Right kidney (tissue), 9 donors: ENCODE measurements around the gene SAMD13.

Source experiments
- DNase-seq: peaks from one replicate; pipeline ENCODE4 v3.0.0-alpha.2; 2016
- long read RNA-seq, 8 donors: transcript quantifications; one replicate each; lab custom pipeline, GENCODE V29; 2026

The SAMD13 gene, protein sequence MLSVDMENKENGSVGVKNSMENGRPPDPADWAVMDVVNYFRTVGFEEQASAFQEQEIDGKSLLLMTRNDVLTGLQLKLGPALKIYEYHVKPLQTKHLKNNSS
- long read RNA-seq, donor 1, partial matches to known transcripts, result 0 of 6 reads
- long read RNA-seq, donor 1, other reads (novel, unspliced or antisense), result 0 of 6 reads
- long read RNA-seq, donor 2, partial matches to known transcripts, result 0 of 1 reads
- long read RNA-seq, donor 2, other reads (novel, unspliced or antisense), result 0 of 1 reads
- long read RNA-seq, donor 3, partial matches to known transcripts, result 0 of 2 reads
- long read RNA-seq, donor 3, other reads (novel, unspliced or antisense), result 0 of 2 reads
- long read RNA-seq, donor 4, partial matches to known transcripts, result 0 of 4 reads
- long read RNA-seq, donor 4, other reads (novel, unspliced or antisense), result 0 of 4 reads
- long read RNA-seq, donor 5, partial matches to known transcripts, result 0 of 2 reads
- long read RNA-seq, donor 5, other reads (novel, unspliced or antisense), result 0 of 2 reads
- long read RNA-seq, donor 6, partial matches to known transcripts, result 0 of 5 reads
- long read RNA-seq, donor 6, other reads (novel, unspliced or antisense), result 0 of 5 reads
- long read RNA-seq, donor 7, partial matches to known transcripts, result 0 of 2 reads
- long read RNA-seq, donor 7, other reads (novel, unspliced or antisense), result 0 of 2 reads
- long read RNA-seq, donor 8, partial matches to known transcripts, result 0 of 2 reads
- long read RNA-seq, donor 8, other reads (novel, unspliced or antisense), result 0 of 2 reads

DNA sequence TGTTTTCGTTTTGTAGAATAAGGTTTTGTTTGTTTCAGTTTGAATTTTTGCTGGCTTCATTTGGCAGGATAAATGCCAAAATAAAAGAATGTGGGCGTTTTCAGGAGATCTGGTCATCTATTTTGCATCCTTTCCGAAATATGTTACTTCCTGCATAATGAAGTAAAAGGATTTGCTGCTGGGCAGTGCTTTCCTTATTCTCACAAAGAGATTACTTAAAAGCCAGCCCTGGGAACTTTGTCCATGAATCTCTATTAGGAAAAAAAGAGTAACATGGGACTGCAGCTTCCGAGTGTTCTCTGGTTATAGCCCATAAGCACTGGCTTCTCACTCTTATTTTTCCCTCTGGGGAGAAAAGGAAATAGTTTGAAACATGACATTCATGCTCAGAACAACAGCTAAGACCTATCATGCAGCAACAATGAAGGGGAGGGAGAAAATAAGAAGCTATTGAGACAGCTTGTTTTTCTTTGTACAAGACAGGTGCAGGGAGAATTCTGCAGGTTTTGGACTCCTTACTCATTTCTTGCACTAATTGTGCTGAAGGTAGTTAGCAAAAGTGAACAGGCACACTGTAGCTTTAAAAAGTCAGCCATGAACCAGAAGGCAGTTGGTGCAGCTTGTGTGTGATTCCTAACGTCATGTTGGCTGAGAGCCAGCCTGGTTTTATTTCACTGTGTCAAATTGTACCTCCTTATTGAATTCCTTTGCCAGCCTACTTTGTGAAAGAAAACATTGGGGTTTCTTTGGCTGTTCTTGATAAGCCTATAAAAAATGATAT is at the start of gene SAMD13:
Gene SAMD13, plus strand, starts transcription at position 705 of the 781 bp plus-strand sequence. CDS start 1,527 bp downstream, outside the sequence.
- peak; percentile 62 for DNase-seq

GRCh38 chr1:84253036-84253435 is 48.5 kb upstream of the SAMD13 start:
- no peak for DNase-seq

DNA sequence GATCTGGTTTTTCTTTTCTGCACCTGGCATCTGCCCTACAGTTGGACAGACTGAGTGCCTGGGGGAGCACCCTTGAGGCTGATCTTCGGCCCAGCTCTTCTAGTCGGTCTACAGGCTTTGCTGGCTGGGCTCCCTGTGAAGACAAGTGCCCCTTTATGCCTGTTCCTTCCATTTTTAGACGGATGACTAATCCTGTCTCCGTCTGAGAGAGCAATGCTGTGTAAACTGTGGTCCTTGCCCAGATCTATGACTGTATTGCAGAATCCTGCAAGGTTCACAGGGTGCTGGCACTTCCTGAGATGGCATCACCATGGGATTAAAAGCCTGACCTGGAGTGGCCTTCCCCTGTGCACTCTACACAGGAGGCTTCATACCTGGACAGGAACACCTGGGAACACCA is 47.6 kb upstream of the SAMD13 start:
- no peak for DNase-seq

GRCh38 chr1:84254703-84255238 is 46.7 kb upstream of the SAMD13 start:
- DNase-seq, result no peak

DNA sequence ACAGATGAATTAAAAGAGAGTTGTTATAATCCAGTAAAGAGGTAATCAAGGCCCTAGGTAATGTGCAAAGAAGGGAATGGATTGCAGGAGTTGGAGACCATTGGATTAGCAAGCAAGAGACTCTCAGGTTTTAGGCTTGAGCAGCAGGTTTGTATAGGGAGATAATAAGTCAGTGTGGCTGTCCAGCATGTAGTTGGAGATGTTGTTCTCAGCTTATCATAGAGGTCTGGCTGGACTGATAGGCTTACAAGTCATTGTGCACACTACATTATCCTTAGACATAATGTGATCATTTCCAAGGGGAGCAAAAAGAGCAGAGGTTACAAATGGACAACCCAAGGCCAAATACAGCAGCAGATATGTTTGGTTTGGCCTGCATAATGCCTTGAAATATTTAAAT is 45.9 kb upstream of the SAMD13 start:
- no peak for DNase-seq

GRCh38 chr1:84257617-84258016 is 43.9 kb upstream of the SAMD13 start:
- no peak for DNase-seq

DNA sequence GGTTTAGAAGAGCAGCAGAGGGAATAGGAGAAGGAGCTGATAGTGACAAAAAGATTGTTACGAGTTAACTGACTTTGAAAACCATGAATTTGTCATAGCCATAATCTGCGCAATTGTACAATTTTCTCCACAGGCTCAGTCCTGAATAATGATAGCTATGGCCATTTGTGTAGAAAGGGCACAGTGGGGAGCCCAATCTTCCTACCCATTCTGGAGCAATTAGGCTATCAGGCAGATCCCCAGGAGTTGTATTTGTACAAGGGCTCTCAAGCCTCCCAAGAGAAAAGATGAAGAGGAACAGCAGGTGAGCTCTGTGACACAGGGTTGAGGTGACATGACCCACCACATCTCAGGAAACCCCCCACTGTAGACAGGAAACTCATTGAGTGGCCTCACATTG is 42.1 kb upstream of the SAMD13 start:
- no peak for DNase-seq

DNA sequence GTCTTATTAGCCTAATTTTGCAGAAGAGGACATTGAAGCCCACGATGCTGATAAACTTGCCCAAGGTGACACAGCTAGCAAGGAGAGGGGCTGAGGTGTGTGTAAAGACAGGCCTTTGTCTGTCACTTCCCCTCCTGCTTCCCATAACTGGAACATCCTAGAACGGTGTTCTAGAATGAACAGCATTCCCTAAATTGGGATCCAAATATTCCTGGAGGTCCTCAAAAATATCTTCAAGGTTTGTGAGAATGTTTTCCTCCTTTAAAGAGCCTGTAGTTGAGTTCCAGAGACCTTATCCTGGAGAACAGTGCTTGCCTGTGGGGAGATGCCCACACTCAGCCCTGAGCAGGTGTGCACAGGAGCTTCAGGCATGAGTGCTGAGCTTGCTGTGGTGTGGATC is 41.5 kb upstream of the SAMD13 start:
- no peak for DNase-seq

DNA sequence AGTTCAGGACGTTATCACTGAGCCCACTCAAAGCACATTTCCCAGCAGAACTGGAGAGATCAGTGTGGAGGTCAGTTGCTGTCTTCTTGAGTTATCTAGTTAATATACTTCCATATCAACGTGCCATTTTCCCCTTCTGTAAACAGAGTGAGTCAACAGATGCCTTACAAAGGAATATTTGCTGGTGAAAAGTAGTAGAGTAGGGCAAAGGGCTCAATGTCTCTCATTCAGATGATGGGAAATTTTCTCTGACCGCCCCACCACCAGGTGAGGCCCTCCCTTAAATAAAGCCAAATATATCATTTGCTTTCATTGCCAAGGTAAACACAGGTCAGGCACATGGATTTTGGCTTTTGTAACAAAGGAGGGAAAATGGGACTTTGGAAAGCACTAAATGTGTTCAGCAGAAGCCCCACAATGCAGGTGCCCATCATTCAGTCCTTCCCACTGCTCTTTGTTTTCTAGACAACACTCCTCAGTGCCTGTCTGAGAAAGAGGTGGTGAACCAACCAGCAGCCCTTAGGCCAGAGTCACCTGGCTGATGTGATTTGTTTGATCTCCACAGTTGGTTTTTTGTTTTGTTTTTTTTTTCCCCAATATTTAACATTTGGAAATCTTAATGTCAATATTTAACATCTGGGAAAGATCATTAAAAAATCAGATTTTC is 40.5 kb upstream of the SAMD13 start:
- no peak for DNase-seq

GRCh38 chr1:84264961-84265360 is 36.5 kb upstream of the SAMD13 start:
- peak; percentile 14 for DNase-seq

DNA sequence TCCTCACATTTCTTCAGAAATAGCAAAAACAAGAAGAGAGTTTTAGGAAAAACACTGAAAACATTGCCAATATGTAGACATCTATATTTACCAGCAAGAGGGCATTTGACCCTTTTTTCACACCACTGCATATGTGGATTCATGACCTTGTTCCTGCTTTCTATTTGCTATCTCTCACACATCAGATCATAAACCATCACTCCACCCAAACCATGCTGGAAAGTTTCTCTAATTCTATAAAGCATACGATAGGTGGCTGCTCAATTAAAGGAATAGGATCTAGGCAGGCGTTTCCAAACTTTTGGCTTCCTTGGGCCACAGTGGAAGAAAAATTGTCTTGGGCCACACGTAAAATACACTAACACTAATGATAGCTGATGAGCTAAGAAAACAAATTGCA is 35.6 kb upstream of the SAMD13 start:
- no peak for DNase-seq

DNA sequence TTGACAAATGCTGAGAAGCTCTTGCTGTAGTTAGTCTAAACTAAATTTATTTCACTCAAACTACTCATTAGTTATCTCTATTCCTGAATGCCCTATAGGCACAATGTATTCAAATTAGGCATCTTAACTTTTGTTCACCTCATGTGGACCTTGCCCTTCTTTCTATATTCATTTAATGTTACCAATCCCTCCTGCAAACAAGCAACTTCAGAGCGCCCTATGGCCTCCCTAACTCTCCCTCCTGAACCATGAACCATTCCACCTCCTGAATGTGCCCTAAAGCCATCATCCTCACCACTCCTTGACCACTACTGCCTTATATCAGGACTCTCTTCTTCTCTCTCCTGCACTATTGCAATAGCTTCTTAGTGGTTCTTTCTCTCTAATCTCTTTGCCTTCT is 34.8 kb upstream of the SAMD13 start:
- DNase-seq, result no peak

DNA sequence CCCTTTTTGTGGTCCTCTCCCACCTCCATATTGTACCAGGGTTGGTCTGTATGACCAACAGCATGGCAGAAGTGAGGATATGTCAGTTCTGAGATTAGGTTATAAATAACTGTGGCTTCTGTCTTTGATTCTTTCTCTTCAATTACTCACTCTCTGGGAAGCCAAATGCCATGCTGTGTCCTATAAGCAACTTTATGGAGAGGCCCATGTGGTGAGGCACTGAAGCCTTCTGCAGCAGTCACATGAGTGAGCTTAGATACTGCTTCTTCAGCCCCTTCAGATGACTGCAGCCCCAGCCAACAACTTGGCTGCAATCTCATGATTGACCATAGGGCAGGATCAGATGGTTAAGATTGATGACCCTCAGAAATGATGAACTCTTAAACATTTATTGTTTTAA is 34.0 kb upstream of the SAMD13 start:
- no peak for DNase-seq

- DNase-seq, result no peak
Observed at GRCh38 chr1:84268346-84268745, 33.2 kb upstream of the SAMD13 start.

GRCh38 chr1:84269306-84269705 is 32.2 kb upstream of the SAMD13 start:
- no peak for DNase-seq

- DNase-seq, result peak; percentile 54
Observed at GRCh38 chr1:84271441-84272151, 29.9 kb upstream of the SAMD13 start.

DNA sequence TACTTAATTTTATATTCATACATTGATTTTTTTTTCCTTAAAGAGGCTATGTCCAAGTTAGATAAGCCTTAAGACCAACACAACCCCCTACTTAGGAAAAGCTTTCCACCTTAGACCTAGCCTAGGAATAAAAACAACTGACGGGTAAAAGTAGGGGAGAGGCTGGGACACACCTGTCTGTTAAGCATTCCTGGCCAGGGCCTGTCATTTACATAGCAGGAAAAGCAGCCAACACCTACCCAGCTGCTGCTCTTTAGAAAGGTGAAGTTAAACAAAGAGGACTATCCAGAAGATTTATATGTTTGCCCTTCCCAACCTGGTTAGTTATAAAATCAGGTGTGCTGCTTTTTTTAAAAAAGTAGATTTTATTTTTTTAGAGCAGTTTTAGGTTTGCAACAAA is 29.1 kb upstream of the SAMD13 start:
- DNase-seq, result peak; percentile 14

GRCh38 chr1:84277343-84278059 is 24.0 kb upstream of the SAMD13 start:
- no peak for DNase-seq

DNA sequence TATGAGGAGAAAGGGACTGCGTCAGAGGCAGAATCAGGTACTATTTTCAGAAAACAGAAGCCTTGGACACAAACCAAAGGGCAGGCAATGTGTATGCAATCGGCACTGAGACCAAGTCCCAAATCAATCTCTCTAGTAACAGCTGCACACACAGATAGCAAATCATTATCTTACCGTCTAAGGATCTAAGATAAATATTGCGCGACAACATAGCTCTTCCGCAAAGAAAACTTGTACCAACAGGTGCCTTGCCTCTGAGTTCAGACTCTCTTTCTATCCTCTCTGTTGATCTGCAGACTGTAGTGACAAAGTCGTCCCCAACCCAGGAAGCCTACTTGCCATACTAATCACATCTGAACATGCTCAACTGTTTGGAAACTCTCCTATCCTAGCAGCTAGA is 22.6 kb upstream of the SAMD13 start:
- no peak for DNase-seq

DNA sequence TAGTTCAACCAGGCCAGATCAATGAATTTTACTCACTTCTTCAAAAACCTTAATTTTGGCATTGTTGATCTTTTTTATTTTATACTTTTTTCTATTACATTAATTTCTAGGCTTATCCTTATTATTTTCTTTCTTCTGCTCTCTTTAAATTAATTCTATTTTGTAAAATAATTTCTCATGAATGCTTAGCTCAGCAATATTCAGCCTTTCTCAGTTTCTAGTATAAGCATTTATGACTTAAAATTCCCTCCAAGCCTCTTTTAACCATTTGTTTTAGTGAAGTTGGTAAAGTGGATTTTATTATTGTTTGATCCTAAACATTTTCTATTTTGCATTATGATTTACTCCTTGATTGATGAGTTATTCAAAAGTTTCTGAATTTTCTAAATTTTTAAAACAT is 20.6 kb upstream of the SAMD13 start:
- no peak for DNase-seq
